Tibial nerve (tissue), 4 donors: ENCODE results near the gene CEP170.
"Not testable (repeated sequence)": the region's sequence is repeated elsewhere in the genome, so short reads cannot be mapped to it uniquely, and the experiment has no call there.

Experiments used
- EP300 ChIP-seq, 2 donors: sonication (generic); formaldehyde crosslinking; IDR thresholded peaks; one replicate each; pipeline ENCODE4 v1.6.1; 2017; ENCODE audit warnings: antibody characterized with exemption in 2 of 2, mild to moderate bottlenecking in 1 of 2
- POLR2A ChIP-seq, 2 donors: fragments of 450-650 bp; IDR thresholded peaks; one replicate each; pipeline ENCODE4 v1.6.1; 2017; ENCODE audit warnings: antibody characterized with exemption in 2 of 2, mild to moderate bottlenecking in 2 of 2, moderate library complexity in 2 of 2
- TF ChIP-seq, protein P1 (sequence below), 5 experiments: fragments of 200-600 bp in 3 of 5; fragments of 450-650 bp in 2 of 5; sonication (generic) in 3 of 5; IDR thresholded peaks; one replicate each; pipeline ENCODE4 v1.5.1; 2016 to 2019; ENCODE audit warnings: antibody characterized with exemption in 5 of 5, mild to moderate bottlenecking in 3 of 5, moderate library complexity in 2 of 5

DNA sequence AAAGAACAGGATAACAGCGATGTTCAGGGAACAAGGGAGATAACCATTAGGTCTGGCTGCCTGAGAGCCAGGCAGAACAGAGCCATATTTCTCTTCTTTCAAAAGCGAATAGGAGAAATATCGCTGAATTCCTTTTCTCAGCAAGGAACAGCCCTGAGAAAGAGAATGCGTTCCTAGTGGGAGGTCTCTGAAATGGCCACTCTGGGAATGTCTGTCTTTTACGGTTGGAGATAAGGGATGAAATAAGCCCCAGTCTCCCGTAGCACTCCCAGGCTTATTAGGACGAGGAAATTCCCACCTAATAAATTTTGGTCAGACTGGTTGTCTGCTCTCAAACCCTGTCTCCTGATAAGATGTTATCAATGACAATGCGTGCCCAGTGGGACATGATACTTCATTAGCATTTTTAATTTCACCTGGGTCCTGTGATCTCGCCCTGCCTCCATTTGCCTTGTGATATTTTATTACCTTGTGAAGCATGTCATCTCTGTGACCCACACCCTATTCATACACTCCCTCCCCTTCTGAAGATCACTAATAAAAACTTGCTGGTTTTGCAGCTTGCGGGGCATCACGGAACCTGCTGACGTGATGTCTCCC is 39.7 kb downstream of the CEP170 start:
- TF ChIP-seq POLR2A, EP300 (IDR thresholded peaks at IDR 0.05): not testable (repeated sequence)
- TF ChIP-seq, protein P1, sequence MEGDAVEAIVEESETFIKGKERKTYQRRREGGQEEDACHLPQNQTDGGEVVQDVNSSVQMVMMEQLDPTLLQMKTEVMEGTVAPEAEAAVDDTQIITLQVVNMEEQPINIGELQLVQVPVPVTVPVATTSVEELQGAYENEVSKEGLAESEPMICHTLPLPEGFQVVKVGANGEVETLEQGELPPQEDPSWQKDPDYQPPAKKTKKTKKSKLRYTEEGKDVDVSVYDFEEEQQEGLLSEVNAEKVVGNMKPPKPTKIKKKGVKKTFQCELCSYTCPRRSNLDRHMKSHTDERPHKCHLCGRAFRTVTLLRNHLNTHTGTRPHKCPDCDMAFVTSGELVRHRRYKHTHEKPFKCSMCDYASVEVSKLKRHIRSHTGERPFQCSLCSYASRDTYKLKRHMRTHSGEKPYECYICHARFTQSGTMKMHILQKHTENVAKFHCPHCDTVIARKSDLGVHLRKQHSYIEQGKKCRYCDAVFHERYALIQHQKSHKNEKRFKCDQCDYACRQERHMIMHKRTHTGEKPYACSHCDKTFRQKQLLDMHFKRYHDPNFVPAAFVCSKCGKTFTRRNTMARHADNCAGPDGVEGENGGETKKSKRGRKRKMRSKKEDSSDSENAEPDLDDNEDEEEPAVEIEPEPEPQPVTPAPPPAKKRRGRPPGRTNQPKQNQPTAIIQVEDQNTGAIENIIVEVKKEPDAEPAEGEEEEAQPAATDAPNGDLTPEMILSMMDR (IDR thresholded peaks at IDR 0.05), result not testable (repeated sequence)
